Pancreas (tissue), 10 donors: Measurements from ENCODE around the gene FAM209B. TPM values are rescaled to one million over a fixed set of nuclear protein-coding genes. Genes with fewer than 3 reads are reported as not detected.

Experiments
- ATAC-seq, 4 donors: fragments of 200-7000 bp; cut with Tn5 transposase; one replicate each; pipeline versions ENCODE4 v1.8.0 to v1.9.1; 2020; ENCODE audit warnings: mild to moderate bottlenecking in 4 of 4, moderate library complexity in 4 of 4
- DNase-seq, 6 donors: peaks; one replicate each; pipeline ENCODE4 v3.0.0-alpha.2; 2020
- FAIRE-seq: peaks from 2 replicates; lab custom pipeline; 2012; peaks lifted over from hg19 to GRCh38; lab: Jason Lieb, UNC
- H3K27ac ChIP-seq, 4 donors: fragments of 200-600 bp; sonication (generic); 1 replicate in 3 of 4; 2 replicates in 1 of 4; pipeline versions ENCODE4 v1.5.0 to v1.8.0; 2020
- H3K27me3 ChIP-seq, 4 donors: fragments of 200-600 bp; one replicate each; pipeline ENCODE4 v1.8.0; 2021
- H3K36me3 ChIP-seq, 3 donors: fragments of 200-600 bp; sonication (generic) in 1 of 3; one replicate each; pipeline versions ENCODE4 v1.5.0 to v1.8.0; 2020 to 2021
- H3K4me1 ChIP-seq, 3 donors: fragments of 200-600 bp; one replicate each; pipeline ENCODE4 v1.8.0; 2021
- H3K4me3 ChIP-seq, 4 donors: fragments of 200-600 bp; sonication (generic) in 2 of 4; one replicate each; pipeline versions ENCODE4 v1.5.0 to v1.8.0; 2020 to 2021
- H3K9me3 ChIP-seq, 4 donors: fragments of 200-600 bp; one replicate each; pipeline ENCODE4 v1.8.0; 2021
- CTCF ChIP-seq, 4 donors: fragments of 200-600 bp; sonication (generic) in 3 of 4; IDR thresholded peaks; one replicate each; pipeline versions ENCODE4 v1.5.0 to v1.8.0; 2021; ENCODE audit warnings: antibody characterized with exemption in 4 of 4
- WGBS, 2 donors: extraction: QIAGEN DNeasy Blood & Tissue Kit; methylation state at CpG; one replicate each; pipeline ENCODE4 v1.1.7; 2013; 5-methylcytosine and 5-hydroxymethylcytosine counted together
- intact Hi-C, 3 donors: fragments of 100-400 bp; cut with DNase I; formaldehyde crosslinking; loops; one replicate each; pipeline versions ENCODE4 v1.11.1 to v1.14.2; 2022
- polyA plus RNA-seq, 2 donors: library from polyadenylated mRNA; stranded (reverse); fragments of 200-250 nt; gene quantifications; one replicate each; pipeline ENCODE4 v1.2.3, GENCODE V29; 2013
- total RNA-seq, 6 donors: library from RNA; stranded (reverse); fragmentation: NEBNext Ultra II Directional in 4 of 6; extraction: Animal tissue kit (Norgen Biotek cat#: 25700) in 4 of 6; gene quantifications; one replicate each; pipeline versions ENCODE4 v1.2.1 to v1.2.4, GENCODE V29; 2021 to 2023
- donor health status: healthy with polysubstance abuse.
- donor health status: DM: no; HTN: no; CAD: no; lungs with moderate emphysema.
- donor health status: DM: no; HTN: no; CAD: no.
- donor health status: control.
- donor health status: control.
- donor health status: Bipolar disorder and iron deficiency.
- donor health status: DM: yes; HTN: yes; CAD: no.
- donor health status: DM: no; HTN: no; CAD: no.
- donor health status: DM: no; HTN: no; CAD: no.
- donor health status: DM: yes; HTN: yes; CAD: no.

FAM209B gene
- total and polyA plus RNA-seq, 8 donors, result 0.28 to 2.0 (median 1.0) TPM; not detected in 4

GRCh38 chr20:56503916-56504315 is 29.1 kb upstream of the FAM209B start:
- WGBS, 2 donors, result 92 to 95% methylated on average over 8 of the region's 8 CpGs
- H3K27me3 ChIP-seq, result no peaks in the 10 kb centered on the region
- DNase-seq (no peak), FAIRE-seq (no peak), ATAC-seq (no peak)
- H3K36me3 ChIP-seq, result no peaks in the 10 kb centered on the region
- H3K9me3 ChIP-seq, result no peaks in the 10 kb centered on the region
- intact Hi-C loops, result no loop called here
- no peak overlapping the region for H3K4me3 ChIP-seq
- no peak for TF ChIP-seq CTCF (IDR thresholded peaks at IDR 0.05)
- H3K4me1 ChIP-seq, result no peaks in the 10 kb centered on the region
- H3K27ac ChIP-seq, result no peak overlapping the region

- TF ChIP-seq CTCF (IDR thresholded peaks at IDR 0.05), result no peak
- Histone ChIP-seq H3K36me3 (no peaks in the 10 kb centered on the region), H3K27ac (no peak overlapping the region), H3K27me3 (no peaks in the 10 kb centered on the region), H3K4me3 (no peak overlapping the region), H3K4me1 (no peaks in the 10 kb centered on the region), H3K9me3 (no peaks in the 10 kb centered on the region)
- WGBS, 2 donors, result 90 to 97% methylated on average over 9 of the region's 9 CpGs
- ATAC-seq (no peak), FAIRE-seq (no peak), DNase-seq (no peak)
- intact Hi-C loops, result no loop called here
These were observed 28.6 kb upstream of the FAM209B start for GRCh38 chr20:56504373-56505005.

- DNase-seq (no peak), ATAC-seq (no peak), FAIRE-seq (no peak)
- H3K27ac ChIP-seq, result no peak overlapping the region
- WGBS, 2 donors, result 57 to 62% methylated on average over 3 of the region's 3 CpGs
- H3K4me3 ChIP-seq, result no peak overlapping the region
- no peaks in the 10 kb centered on the region for H3K4me1 ChIP-seq
- intact Hi-C loops, result no loop called here
- H3K36me3 ChIP-seq, result no peaks in the 10 kb centered on the region
- no peaks in the 10 kb centered on the region for H3K27me3 ChIP-seq
- TF ChIP-seq CTCF (IDR thresholded peaks at IDR 0.05), result no peak
- no peaks in the 10 kb centered on the region for H3K9me3 ChIP-seq
These were observed 26.9 kb upstream of the FAM209B start for GRCh38 chr20:56506103-56506502.

GRCh38 chr20:56511926-56512325 is 21.1 kb upstream of the FAM209B start:
- DNase-seq (no peak), ATAC-seq (no peak), FAIRE-seq (no peak)
- Histone ChIP-seq H3K36me3 (peaks cover 0 to 2% (median 0%) of the 10 kb centered on the region in 3 donors), H3K9me3 (no peaks in the 10 kb centered on the region), H3K27ac (no peak overlapping the region), H3K4me1 (no peaks in the 10 kb centered on the region), H3K4me3 (no peak overlapping the region), H3K27me3 (no peaks in the 10 kb centered on the region)
- 95 to 96% methylated on average over 10 of the region's 10 CpGs for WGBS, 2 donors
- no peak for TF ChIP-seq CTCF (IDR thresholded peaks at IDR 0.05)
- intact Hi-C loops, result no loop called here
